Suprapubic skin (tissue), 4 donors: ENCODE data around the gene SLC2A10. TPM values are rescaled to one million over a fixed set of nuclear protein-coding genes. Genes with fewer than 3 reads are reported as not detected.

ENCODE experiments used
- DNase-seq, 2 donors: peaks; one replicate each; pipeline ENCODE4 v3.0.0-alpha.2; 2019; ENCODE audit warnings: low spot score in 2 of 2
- H3K27ac ChIP-seq: fragments of 200-600 bp; sonication (generic); one replicate; pipeline ENCODE4 v1.5.1; 2019
- H3K27me3 ChIP-seq: fragments of 200-600 bp; sonication (generic); one replicate; pipeline ENCODE4 v1.5.1; 2019
- H3K36me3 ChIP-seq: fragments of 200-600 bp; sonication (generic); one replicate; pipeline ENCODE4 v1.5.1; 2019
- H3K4me1 ChIP-seq: fragments of 200-600 bp; sonication (generic); one replicate; pipeline ENCODE4 v1.5.1; 2019
- H3K4me3 ChIP-seq: fragments of 200-600 bp; sonication (generic); one replicate; pipeline ENCODE4 v1.5.1; 2019; ENCODE audit warnings: mild to moderate bottlenecking
- H3K9me3 ChIP-seq: fragments of 200-600 bp; sonication (generic); one replicate; pipeline ENCODE4 v1.5.1; 2019
- CTCF ChIP-seq, 2 donors: fragments of 200-600 bp in 1 of 2; fragments of 450-650 bp in 1 of 2; sonication (generic) in 1 of 2; IDR thresholded peaks; one replicate each; pipeline ENCODE4 v1.5.1; 2016 to 2019; ENCODE audit warnings: antibody characterized with exemption in 2 of 2, mild to moderate bottlenecking in 1 of 2, moderate library complexity in 1 of 2
- EP300 ChIP-seq: sonication (generic); formaldehyde crosslinking; IDR thresholded peaks from one replicate; pipeline ENCODE4 v1.6.1; 2017; ENCODE audit warnings: antibody characterized with exemption
- POLR2A ChIP-seq, 2 donors: fragments of 450-650 bp; IDR thresholded peaks; one replicate each; pipeline ENCODE4 v1.6.1; 2017; ENCODE audit warnings: antibody characterized with exemption in 2 of 2, mild to moderate bottlenecking in 2 of 2, moderate library complexity in 2 of 2
- POLR2AphosphoS5 ChIP-seq, 3 donors: sonication (generic); formaldehyde crosslinking; IDR thresholded peaks; one replicate each; pipeline ENCODE4 v1.6.1; 2017; ENCODE audit warnings: antibody characterized with exemption in 3 of 3
- WGBS: methylation state at CpG from one replicate; pipeline ENCODE4 v1.1.5; 2018; 5-methylcytosine and 5-hydroxymethylcytosine counted together
- total RNA-seq, 4 donors: library from RNA; depleted of rRNA; stranded (reverse); fragments of >200 nt; gene quantifications; one replicate each; pipeline ENCODE4 v1.1.0, GENCODE V29; 2016

Gene SLC2A10
- total RNA-seq, 4 donors from 2014 or later: 2.6 to 8.1 (median 5.5) TPM

DNA sequence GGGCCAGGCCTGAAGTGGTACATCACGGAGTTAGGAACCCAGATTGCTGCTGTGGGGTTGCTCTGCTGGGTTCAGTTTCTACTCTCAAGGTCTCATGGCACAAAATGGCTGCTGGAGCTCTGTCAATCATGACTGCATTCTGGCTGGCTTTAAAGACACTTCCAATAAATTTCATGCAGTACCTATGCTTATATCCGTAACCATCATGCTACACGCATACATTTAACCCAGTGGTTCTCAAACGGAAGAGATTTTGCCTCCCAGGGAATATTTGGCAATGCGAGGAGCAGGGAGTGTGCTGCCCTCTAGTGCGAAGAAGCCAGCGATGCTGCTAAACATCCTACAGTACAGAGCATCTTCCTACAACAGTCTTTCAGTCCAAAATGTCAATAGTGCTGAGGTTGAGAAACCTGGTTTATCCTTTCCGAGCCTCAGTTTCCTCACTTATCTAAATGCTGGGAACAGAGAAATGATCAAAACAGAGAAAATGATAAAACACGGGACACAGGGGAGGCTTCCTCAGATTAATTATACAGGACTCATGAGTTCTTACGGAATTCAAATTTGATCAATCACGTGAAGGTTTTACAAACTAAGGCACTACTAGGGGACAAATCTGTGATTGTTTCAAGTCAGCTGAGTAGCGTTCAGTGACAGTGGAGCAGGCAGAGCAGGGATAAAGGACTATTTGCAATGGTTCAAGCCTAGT is 9.6 kb upstream of the SLC2A10 start:
- TF ChIP-seq EP300 (no peak), POLR2AphosphoS5 (IDR thresholded peaks at IDR 0.05) (no peak), CTCF (IDR thresholded peaks at IDR 0.05) (peak in 1 of 2 donors; percentile 38), POLR2A (IDR thresholded peaks at IDR 0.05) (no peak)
- Histone ChIP-seq H3K27me3 (no peaks in the 10 kb centered on the region), H3K27ac (no peak overlapping the region), H3K36me3 (no peaks in the 10 kb centered on the region), H3K4me1 (no peaks in the 10 kb centered on the region), H3K9me3 (no peaks in the 10 kb centered on the region), H3K4me3 (no peak overlapping the region)
- 63% methylated on average over 12 of the region's 12 CpGs for WGBS
- DNase-seq: no peak

DNA sequence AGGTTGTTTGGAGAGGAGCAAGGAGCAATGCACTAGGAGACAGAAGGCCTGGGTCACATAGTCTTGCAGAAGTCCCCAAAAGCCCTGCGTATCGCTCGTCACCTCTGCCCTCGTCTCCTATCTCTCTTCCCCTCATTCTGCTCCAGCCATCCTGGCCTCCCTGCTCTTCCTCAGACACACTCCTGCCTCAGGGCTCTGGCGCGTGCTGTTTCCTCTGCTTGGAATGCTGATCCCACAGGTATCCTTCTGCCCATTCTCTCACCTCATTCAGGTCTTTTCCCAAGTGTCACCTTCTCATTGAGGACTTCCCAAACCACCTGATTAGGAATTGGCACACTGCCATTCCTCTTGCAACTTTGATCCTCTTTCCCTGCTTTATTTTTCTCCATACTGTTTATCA is 9.0 kb upstream of the SLC2A10 start:
- DNase-seq: no peak
- H3K27me3 ChIP-seq: no peaks in the 10 kb centered on the region
- H3K4me3 ChIP-seq: no peak overlapping the region
- H3K9me3 ChIP-seq: no peaks in the 10 kb centered on the region
- 78% methylated on average over 6 of the region's 6 CpGs for WGBS
- no peak overlapping the region for H3K27ac ChIP-seq
- H3K4me1 ChIP-seq: peaks cover 3% of the 10 kb centered on the region
- no peaks in the 10 kb centered on the region for H3K36me3 ChIP-seq
- no peak for TF ChIP-seq CTCF (IDR thresholded peaks at IDR 0.05)
- no peak for TF ChIP-seq POLR2A (IDR thresholded peaks at IDR 0.05)
- no peak for TF ChIP-seq POLR2AphosphoS5 (IDR thresholded peaks at IDR 0.05)
- TF ChIP-seq EP300: no peak

DNA sequence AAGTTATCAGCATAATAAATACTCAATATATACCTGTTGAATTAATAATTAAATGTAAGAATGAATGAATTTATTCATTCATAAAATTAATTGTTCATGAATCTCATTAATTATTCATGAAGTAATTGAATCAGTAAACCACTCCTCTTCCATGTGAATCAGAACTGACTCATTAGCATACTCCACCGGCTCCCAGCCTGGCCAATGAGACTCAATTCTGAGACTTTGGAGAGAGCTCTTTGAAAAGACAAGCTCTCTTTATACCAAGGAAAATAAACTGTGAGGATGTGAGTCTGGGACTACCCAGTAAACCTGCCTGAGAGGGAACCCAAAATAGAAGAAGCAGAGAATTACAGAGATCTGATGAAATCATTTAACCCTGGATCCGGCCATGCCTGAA is 8.4 kb upstream of the SLC2A10 start:
- DNase-seq: no peak
- TF ChIP-seq EP300: no peak
- no peak for TF ChIP-seq POLR2A (IDR thresholded peaks at IDR 0.05)
- TF ChIP-seq POLR2AphosphoS5 (IDR thresholded peaks at IDR 0.05): no peak
- TF ChIP-seq CTCF (IDR thresholded peaks at IDR 0.05): no peak
- peaks cover 3% of the 10 kb centered on the region for H3K4me1 ChIP-seq
- H3K27me3 ChIP-seq: no peaks in the 10 kb centered on the region
- no peaks in the 10 kb centered on the region for H3K9me3 ChIP-seq
- no peak overlapping the region for H3K4me3 ChIP-seq
- H3K36me3 ChIP-seq: no peaks in the 10 kb centered on the region
- H3K27ac ChIP-seq: no peak overlapping the region
- 55% methylated on average over 2 of the region's 2 CpGs for WGBS

DNA sequence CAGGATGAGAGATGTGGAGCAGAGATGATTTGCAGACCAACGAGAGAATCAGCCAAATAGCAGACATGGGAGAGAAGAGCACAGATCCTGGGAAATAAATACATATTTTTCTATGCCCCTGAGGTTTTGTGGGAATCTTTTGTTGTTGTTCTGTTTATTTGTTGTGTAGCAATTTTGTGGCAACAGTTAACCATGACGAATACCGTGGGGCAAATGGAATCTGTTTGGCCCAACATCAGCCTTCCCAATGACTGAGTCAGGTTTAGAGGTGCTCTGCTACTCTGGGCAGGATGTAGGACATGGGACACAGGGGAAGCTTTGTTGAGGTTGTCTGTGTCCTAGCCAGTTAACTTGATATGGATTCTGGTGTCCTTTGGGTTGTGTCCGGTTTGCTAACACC is 7.9 kb upstream of the SLC2A10 start:
- Histone ChIP-seq H3K27me3 (no peaks in the 10 kb centered on the region), H3K4me1 (peaks cover 3% of the 10 kb centered on the region), H3K36me3 (no peaks in the 10 kb centered on the region), H3K4me3 (no peak overlapping the region), H3K27ac (no peak overlapping the region), H3K9me3 (no peaks in the 10 kb centered on the region)
- DNase-seq: no peak
- WGBS: 58% methylated on average over 4 of the region's 4 CpGs
- TF ChIP-seq POLR2AphosphoS5 (IDR thresholded peaks at IDR 0.05) (no peak), POLR2A (IDR thresholded peaks at IDR 0.05) (no peak), CTCF (IDR thresholded peaks at IDR 0.05) (no peak), EP300 (no peak)

DNA sequence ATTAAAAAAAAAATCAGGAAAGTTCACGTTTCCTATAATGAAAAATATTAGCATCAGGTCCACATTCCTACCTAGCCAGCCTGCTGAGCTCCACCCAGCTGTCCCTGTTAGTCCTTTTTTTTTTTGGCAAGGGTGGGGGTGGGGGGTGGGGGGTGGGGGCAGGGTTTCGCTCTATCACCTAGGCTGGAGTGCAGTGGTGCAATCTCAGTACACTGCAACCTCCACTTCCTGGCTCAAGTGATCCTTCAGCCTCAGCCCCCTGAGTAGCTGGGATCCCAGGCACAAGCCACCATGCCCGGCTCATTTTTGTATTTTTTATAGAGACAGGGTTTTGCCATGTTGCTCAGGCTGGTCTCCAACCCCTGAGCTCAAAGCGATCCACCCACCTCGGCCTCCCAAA is 7.5 kb upstream of the SLC2A10 start:
- Histone ChIP-seq H3K27ac (no peak overlapping the region), H3K4me1 (peaks cover 3% of the 10 kb centered on the region), H3K4me3 (no peak overlapping the region), H3K36me3 (no peaks in the 10 kb centered on the region), H3K9me3 (no peaks in the 10 kb centered on the region), H3K27me3 (no peaks in the 10 kb centered on the region)
- no peak for DNase-seq
- 87% methylated on average over 5 of the region's 5 CpGs for whole genome bisulfite sequencing
- no peak for TF ChIP-seq POLR2AphosphoS5 (IDR thresholded peaks at IDR 0.05)
- TF ChIP-seq EP300: no peak
- no peak for TF ChIP-seq CTCF (IDR thresholded peaks at IDR 0.05)
- TF ChIP-seq POLR2A (IDR thresholded peaks at IDR 0.05): no peak
